Raji (cell line): ENCODE measurements around the gene CAMSAP1.

Experiments
- POLR2A ChIP-seq: IDR thresholded peaks from 2 replicates; pipeline ENCODE4 v1.6.1; 2011; ENCODE audit warnings: low read depth, low read length, control low read depth; ENCODE audit not compliant: insufficient read depth

The CAMSAP1 gene

GRCh38 chr9:135907006-135907430 lies 328 bp downstream of the CAMSAP1 start:
- TF ChIP-seq POLR2A: no peak

DNA sequence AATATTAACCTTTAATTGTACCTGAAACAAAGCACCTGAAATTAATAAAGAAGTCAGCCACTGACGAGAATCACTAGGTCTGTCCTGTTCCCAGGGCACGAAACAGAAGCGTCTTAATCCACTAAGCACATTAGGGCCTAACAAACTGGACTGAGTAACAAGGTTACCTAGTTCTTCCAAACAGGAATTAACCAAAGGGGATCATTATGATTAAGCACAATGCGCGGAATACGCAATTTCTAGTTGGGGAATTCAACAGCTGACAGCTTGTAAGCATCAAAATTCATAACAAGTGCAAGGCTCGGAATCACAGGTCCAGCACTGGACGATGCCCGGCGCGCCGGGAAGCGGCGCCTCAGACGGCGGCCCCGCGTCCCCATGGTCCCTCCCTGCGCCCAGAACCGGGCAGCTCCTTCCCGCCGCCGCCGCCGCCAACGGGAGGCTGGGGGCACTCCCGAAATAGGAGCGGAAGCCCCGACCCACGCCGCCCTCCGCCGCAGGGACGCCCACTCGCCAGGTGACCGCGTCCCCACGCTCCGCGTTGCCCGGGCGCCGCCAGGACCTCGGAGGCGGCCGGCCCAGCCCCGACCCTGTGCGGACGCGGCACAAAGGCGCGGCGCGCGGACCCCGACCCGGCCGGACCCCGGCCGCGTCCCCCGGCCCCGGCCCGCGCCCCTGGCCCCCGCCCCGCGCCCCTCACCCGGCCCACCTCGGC lies 898 bp downstream of the CAMSAP1 start:
- no peak for TF ChIP-seq POLR2A

- TF ChIP-seq POLR2A: no peak
Measured at GRCh38 chr9:135905380-135906258, 1.7 kb downstream of the CAMSAP1 start.

DNA sequence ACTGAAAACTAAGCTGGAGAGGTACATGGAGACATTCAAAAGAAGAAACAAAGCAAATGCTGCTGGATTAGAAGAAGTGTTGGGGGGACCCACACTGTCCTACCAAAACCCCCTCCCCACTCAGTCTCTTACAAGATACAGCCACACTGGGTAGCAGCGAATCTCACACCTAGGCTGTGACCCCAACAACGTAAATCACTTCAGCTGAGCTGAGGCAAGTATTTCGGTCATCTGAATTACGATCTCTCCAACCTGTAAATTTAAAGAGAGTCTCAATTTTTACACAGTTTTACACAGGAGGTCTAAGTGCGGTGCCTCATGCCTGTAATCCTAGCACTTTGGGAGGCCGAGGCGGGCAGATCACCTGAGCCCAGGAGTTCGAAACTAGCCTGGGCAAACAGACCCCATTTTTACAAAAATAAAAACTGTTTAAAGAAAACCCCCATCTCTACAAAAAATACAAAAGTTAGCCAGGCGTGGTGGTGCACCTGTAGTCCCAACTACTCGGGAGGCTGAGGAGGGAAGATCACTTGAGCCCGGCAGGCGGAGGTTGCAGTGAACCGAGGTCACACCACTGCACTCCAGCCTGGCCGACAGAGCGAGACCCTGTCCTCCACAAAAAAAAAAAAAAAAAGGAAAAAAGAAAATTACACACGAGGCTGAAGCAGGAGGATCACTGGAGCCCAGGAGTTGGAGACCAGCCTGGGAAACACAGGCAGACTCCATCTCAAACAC lies 3.4 kb downstream of the CAMSAP1 start:
- TF ChIP-seq POLR2A: no peak

GRCh38 chr9:135903358-135903656 lies 4.0 kb downstream of the CAMSAP1 start:
- no peak for TF ChIP-seq POLR2A

DNA sequence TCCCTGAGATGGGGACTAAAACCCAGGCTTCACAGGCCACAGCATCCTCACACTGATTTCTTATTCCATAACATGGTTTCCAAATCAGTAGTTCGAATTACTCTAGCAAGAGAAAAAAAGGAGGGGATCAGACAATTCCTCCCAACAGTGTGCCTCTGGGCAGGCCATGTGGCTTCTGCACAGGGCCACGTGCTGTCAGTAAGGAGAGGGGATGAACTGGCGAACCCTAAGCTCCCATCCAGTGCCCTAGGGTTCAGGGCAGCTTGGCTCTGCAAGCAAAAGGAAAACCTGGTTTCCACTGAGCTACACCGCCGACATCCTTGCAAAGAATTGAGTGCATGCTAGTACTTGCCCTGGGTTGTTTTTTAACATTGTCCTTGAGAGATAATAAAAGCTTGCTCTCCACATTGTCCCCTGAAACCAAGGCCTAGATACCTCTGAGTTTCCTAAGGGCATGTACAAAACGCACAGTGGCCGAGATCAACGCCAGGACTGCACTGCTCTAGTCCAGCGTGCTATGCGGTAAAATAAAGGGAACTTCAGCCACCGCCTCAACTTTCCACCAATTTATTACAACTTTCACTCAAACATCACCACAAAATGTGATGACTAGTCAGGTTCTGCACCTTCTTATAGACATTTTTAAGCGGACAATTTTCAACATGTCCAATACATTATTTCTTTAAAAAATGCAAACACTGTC lies 4.5 kb downstream of the CAMSAP1 start:
- TF ChIP-seq POLR2A: no peak

DNA sequence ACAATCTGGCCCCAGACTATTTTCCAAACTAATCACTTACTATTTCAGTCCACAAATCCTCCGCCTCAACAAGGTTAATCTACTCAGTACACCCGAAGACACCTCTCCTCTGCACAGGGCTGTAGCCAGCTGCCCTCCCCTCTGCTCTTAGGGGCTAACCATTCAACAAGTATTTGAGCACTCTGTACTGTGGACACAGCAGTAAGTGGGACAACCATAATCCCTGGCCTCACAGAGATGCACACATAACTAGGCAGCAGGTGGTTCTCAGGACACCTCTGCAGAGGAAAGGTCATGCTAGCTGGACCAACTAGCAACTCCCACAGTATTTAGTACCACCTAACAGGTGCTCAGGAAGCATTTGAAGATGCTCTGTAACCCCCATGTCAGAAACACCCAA lies 5.5 kb downstream of the CAMSAP1 start:
- no peak for TF ChIP-seq POLR2A

DNA sequence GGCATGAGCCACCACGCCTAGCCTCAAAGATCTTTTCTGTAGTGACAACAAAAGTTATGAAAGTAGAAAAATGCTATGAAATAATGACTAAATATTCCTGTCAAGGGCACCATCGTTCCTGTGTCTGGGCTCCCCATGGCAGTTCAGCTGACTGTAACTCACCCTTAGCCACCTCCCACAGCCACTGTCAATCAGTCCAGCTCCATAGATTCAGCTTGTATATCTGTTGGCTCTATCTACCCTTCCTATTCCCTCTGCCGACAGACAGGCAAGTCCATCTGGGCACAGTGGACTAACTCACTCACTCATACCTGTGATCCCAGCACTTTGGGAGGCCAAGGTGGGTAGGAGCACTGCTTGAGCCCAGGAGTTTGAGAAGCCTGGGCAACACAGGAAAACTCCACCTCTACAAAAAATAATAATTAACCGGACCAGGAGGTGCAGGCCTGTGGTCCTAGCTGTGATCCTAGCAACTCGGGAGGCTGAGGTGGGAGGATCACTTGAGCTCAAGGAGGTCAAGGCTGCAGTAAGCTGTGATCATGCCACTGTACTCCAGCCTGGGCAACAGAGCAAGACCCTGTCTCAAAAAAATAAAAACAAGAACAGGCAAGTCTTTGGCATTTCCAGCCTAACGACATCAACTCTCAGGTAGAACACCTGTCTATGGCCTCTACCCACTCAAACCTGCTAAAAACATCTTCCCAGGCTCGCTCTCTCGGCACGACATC lies 6.2 kb downstream of the CAMSAP1 start:
- no peak for TF ChIP-seq POLR2A

DNA sequence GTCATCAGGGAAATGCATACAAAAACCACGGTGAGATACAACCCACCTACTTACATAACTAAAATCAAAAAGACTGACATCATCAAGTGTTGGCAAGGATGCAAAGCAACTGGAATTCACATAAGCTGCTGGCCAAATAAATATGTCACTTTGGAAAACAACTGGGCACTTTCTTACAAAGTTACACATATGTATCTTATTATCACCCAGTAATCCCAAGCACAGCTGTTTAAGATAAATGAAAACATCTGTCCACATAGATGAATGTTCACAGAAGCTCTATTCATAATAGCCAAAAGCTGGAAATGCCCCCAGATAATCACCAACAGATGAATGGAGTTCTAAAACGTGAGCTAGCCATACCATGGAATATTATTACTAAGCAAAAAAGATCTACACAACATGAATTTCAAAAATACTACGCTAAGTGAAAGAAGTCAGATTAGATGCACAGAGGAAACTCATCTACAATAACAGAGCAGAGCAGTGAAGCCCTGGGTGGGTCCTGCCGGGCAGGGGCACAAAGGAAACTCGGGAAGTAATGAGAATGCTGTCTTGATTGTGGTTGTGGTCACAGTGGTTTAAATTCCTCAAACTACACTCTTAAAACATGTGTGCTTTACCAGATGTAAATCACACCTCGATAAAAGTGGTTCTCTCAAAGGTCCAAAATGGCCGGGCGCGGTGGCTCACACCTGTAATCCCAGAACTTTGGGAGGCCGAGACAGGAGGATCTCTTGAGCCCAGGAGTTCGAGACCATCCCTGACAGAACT lies 8.5 kb downstream of the CAMSAP1 start:
- no peak for TF ChIP-seq POLR2A

GRCh38 chr9:135896626-135897025 lies 10.7 kb downstream of the CAMSAP1 start:
- no peak for TF ChIP-seq POLR2A

DNA sequence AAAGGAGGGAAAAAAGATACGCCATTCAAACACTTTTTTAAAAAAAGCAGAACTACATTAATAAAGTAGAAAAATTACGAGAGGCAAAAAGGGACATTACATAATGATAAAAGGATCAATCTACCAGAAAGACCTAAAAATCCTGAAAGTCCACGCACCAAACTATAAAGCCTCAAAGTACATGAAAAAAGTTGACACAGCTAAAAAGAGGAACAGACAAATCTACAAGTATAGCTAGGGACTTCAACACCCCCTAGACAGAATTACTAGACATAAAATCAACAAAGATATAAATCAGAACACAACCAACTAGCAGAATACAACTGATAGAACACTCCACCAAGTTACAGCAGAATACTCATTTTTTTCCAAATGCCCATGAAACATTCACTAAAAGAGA lies 11.1 kb downstream of the CAMSAP1 start:
- TF ChIP-seq POLR2A: no peak

DNA sequence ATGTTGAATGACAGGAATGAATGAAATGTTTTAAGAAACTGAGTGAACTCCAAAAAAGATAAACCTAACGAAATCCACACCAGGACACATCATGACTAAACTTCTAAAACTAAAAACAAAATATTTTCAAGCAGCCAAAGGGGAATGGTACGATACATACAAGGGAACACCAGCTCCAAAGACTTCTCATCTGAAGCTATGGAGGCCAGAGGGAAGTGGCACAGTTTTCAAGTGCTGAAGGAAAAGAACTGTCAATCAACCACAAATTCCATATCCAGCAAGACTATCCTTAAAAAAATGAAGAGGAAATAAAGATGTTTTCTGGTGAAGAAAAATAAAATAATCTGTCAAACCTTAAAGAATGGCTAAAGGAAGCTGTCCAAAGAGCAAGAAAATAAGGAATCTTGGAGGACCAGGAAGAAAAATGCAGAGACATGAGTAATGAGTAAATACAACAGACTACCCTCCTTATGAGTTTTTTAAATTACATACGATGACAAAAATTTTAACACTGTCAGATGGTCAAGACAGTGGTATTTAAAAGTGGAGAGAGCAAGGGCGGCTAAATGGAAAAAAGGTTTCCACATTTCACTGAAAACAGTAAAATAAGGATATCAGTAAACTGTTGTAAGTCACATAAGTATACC lies 12.0 kb downstream of the CAMSAP1 start:
- no peak for TF ChIP-seq POLR2A

DNA sequence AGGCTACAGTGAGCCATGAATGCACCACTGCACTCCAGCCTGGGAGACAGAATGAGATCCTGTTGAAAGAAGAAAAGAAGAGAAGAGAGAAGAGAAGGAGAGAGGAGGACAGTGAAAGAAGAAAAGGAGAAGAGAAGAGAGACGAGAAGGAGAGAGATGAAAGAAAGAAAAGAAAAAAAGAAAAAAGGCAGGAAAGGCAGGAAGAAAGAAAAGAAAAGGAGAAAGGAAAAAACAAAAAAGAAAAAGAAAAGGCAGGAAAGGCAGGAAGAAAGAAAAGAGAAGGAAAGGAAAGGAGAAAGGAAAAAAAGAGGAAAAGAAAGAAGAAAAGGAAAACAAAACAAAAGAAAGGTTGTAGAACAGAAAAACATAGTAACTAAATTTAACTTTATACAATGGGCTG lies 14.2 kb downstream of the CAMSAP1 start:
- TF ChIP-seq POLR2A: no peak
